Neural crest cell (in vitro differentiated cells): Measurements from ENCODE around the gene MYH2. TPM values are rescaled to one million over a fixed set of nuclear protein-coding genes. Genes with fewer than 3 reads are reported as not detected.
"Not testable (repeated sequence)": the region's sequence is repeated elsewhere in the genome, so short reads cannot be mapped to it uniquely, and the experiment has no call there.

ENCODE experiments used
- DNase-seq: peaks from one replicate; pipeline ENCODE4 v3.0.0; 2021; ENCODE audit warnings: low read depth, mixed read lengths, low spot score
- H3K27ac Mint-ChIP-seq: one replicate; pipeline ENCODE4 v1.8.0; 2021; ENCODE audit warnings: mild to moderate bottlenecking, mixed read lengths; ENCODE audit not compliant: unreplicated experiment
- H3K27me3 Mint-ChIP-seq: 2 replicates; pipeline ENCODE4 v1.8.0; 2021; ENCODE audit warnings: low read depth, mild to moderate bottlenecking, mixed read lengths
- H3K36me3 Mint-ChIP-seq: 2 replicates; pipeline ENCODE4 v1.8.0; 2021; ENCODE audit warnings: low read depth, mild to moderate bottlenecking, mixed read lengths
- H3K4me1 Mint-ChIP-seq: 2 replicates; pipeline ENCODE4 v1.8.0; 2021; ENCODE audit warnings: mixed read lengths
- H3K4me3 Mint-ChIP-seq: one replicate; pipeline ENCODE4 v1.8.0; 2021; ENCODE audit warnings: mild to moderate bottlenecking, mixed read lengths
- H3K9me3 Mint-ChIP-seq: 2 replicates; pipeline ENCODE4 v1.8.0; 2021; ENCODE audit warnings: mixed read lengths
- CTCF ChIP-seq: fragments of 200-600 bp; sonication (generic); conservative IDR thresholded peaks from 2 replicates; pipeline ENCODE4 v1.5.0; 2021; ENCODE audit warnings: antibody characterized with exemption, mild to moderate bottlenecking
- total RNA-seq: library from RNA; stranded (reverse); gene quantifications from 2 replicates; pipeline ENCODE4 v1.2.1, GENCODE V29; 2021

The MYH2 gene
- total RNA-seq, 1 donor from 2014 or later, result 0.37 TPM

- H3K27me3 Mint-ChIP-seq, result peaks cover 3% of the 10 kb centered on the region
- no peak overlapping the region for H3K27ac Mint-ChIP-seq
- H3K9me3 Mint-ChIP-seq, result peaks cover 3% of the 10 kb centered on the region
- no peaks in the 10 kb centered on the region for H3K36me3 Mint-ChIP-seq
- H3K4me1 Mint-ChIP-seq, result no peaks in the 10 kb centered on the region
- no peak for TF ChIP-seq CTCF
- no peak overlapping the region for H3K4me3 Mint-ChIP-seq
- DNase-seq, result no peak
Observed at GRCh38 chr17:10556301-10557005, 7.0 kb upstream of the MYH2 start.

GRCh38 chr17:10550014-10550413, 556 bp upstream of the MYH2 start:
- no peak for TF ChIP-seq CTCF
- Mint-ChIP-seq H3K27ac (no peak overlapping the region), H3K27me3 (peaks cover 34% of the 10 kb centered on the region), H3K36me3 (no peaks in the 10 kb centered on the region), H3K4me1 (peaks cover 29% of the 10 kb centered on the region), H3K9me3 (peaks cover 3% of the 10 kb centered on the region), H3K4me3 (no peak overlapping the region)
- DNase-seq, result no peak

- H3K36me3 Mint-ChIP-seq, result no peaks in the 10 kb centered on the region
- peaks cover 2% of the 10 kb centered on the region for H3K9me3 Mint-ChIP-seq
- H3K4me1 Mint-ChIP-seq, result peaks cover 29% of the 10 kb centered on the region
- TF ChIP-seq CTCF, result no peak
- H3K4me3 Mint-ChIP-seq, result no peak overlapping the region
- peaks cover 37% of the 10 kb centered on the region for H3K27me3 Mint-ChIP-seq
- DNase-seq, result no peak
- H3K27ac Mint-ChIP-seq, result peak overlapping the region; percentile 70
Observed at GRCh38 chr17:10547351-10547750, 2.1 kb downstream of the MYH2 start.

- H3K27ac Mint-ChIP-seq, H3K4me3 Mint-ChIP-seq, H3K36me3 Mint-ChIP-seq, H3K9me3 Mint-ChIP-seq, DNase-seq: not testable (repeated sequence)
- peak; percentile 34 for TF ChIP-seq CTCF
- peaks cover 10% of the 10 kb centered on the region for H3K27me3 Mint-ChIP-seq
- H3K4me1 Mint-ChIP-seq, result peaks cover 11% of the 10 kb centered on the region
Observed at GRCh38 chr17:10543486-10543885, 6.0 kb downstream of the MYH2 start.

GRCh38 chr17:10541179-10541578, 8.3 kb downstream of the MYH2 start:
- not testable (repeated sequence) for H3K4me3 Mint-ChIP-seq, H3K27me3 Mint-ChIP-seq, DNase-seq, H3K9me3 Mint-ChIP-seq, H3K27ac Mint-ChIP-seq, H3K36me3 Mint-ChIP-seq, H3K4me1 Mint-ChIP-seq

GRCh38 chr17:10532026-10532425, 17.4 kb downstream of the MYH2 start:
- peaks cover 19% of the 10 kb centered on the region for H3K27me3 Mint-ChIP-seq
- H3K36me3 Mint-ChIP-seq, result no peaks in the 10 kb centered on the region
- H3K4me3 Mint-ChIP-seq, result no peak overlapping the region
- no peaks in the 10 kb centered on the region for H3K4me1 Mint-ChIP-seq
- no peaks in the 10 kb centered on the region for H3K9me3 Mint-ChIP-seq
- no peak for DNase-seq
- H3K27ac Mint-ChIP-seq, result no peak overlapping the region
- TF ChIP-seq CTCF, result no peak
